GM18873 (cell line): ENCODE data around the gene FCGR2B.
"Not testable (repeated sequence)": the region's sequence is repeated elsewhere in the genome, so short reads cannot be mapped to it uniquely, and the experiment has no call there.

Experiments used
- ATAC-seq: cut with Tn5 transposase; IDR thresholded peaks from one replicate; pipeline ENCODE4 v1.9.1; 2021; ENCODE audit warnings: mild to moderate bottlenecking, moderate library complexity, moderate number of reproducible peaks; ENCODE audit not compliant: unreplicated experiment, low FRiP score

The FCGR2B gene

DNA sequence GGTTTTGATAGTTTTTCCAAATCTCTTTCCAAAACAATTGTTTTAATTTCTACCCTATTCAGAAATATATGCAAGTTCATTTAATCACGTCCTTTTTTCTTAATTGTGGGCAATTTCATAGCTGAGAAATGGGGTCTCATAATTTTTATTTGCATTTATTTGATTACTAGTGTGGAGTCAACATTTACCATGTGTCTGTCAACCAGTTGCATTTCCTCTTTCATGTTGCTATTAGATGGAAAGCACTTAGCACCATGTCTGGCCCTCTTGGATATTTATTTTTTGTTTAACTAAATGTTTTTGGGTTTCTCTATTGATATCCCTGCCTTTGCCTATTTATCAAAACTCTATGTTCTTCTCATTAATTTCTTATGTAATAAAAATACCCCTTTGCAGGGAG is 18.1 kb upstream of the FCGR2B start:
- ATAC-seq: not testable (repeated sequence)

DNA sequence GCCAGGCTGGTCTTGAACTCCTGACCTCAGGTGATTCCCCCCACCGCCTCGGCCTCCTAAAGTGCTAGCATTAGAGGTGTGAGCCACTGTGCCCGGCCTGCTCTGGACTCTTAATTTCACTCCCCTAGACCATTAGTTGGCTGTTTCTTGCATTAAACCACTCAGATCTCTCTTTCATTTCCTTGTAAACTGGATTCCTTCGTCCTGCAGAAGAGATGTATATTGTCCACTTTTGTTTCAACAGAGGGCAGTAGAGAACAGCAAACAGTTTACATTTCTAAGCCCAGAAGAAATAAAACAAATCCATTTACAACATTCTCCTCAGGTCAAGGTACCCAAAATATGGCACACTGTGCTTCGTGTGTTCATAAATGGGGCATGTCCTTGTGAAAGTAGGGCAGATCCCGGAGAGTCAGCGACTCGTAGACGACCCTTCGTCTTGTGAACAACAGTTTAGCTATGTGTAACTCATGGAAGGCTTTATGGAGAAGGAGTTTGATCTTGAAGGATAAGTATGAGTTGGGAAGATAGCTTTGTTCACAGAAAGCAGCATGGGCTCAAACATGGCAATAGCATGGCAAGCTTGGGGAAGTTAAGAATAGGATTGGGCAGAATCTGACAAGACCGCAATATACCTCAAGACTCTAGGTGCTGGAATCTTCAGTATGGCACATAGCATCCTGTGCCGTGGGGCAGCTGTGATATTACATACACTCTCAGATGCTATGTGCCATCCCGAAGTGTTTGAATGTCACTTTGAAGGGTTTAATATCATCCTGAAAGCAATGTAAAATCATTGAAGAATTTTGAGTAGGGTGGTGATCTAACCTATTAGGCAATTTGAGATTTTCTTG is 15.2 kb upstream of the FCGR2B start:
- ATAC-seq: not testable (repeated sequence)

DNA sequence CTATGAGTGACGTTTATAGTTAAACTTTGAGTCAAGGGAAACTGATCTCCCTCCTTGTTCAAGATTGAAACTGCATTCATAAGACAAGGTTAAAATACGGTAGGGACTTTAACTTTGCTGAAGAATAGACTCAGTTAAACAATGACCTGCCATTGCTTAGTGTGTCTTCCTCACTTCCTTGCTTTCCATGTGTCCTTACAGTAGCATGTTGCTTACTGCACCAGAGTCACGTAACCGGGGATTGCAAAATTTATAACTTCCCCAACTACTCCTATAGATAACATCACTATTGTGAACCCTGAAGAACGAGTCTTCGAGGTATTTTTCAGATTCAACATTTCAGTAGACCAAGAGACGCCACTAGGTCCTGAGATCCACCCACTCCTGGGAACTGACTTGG is 9.4 kb upstream of the FCGR2B start:
- ATAC-seq: not testable (repeated sequence)

- not testable (repeated sequence) for ATAC-seq
Measured at GRCh38 chr1:161653971-161654370, 9.0 kb upstream of the FCGR2B start.

DNA sequence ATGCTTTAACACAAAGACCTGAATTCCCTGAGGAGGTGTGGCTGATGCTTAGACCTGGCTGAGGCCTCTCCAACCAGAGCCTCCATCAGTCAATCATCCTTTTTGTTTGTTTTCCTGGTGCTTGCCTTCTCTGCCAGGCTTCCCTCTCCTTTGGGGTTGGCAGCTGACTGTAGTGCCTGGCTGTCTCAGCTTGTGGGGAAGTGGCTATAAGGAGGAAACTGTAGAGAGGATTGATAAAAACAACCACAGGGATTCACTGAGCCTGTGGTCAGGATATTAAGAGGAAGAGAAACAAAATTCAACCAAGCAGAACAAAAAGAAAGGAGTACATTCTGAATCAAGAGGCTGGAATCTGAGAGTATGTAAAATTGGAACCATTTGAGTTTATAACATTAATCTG is 4.4 kb upstream of the FCGR2B start:
- ATAC-seq: not testable (repeated sequence)

- ATAC-seq: not testable (repeated sequence)
Measured at GRCh38 chr1:161661660-161662311, 1.2 kb upstream of the FCGR2B start.

- ATAC-seq: not testable (repeated sequence)
Measured at GRCh38 chr1:161663569-161663968, 626 bp downstream of the FCGR2B start.

GRCh38 chr1:161664689-161665088 is 1.7 kb downstream of the FCGR2B start:
- ATAC-seq: not testable (repeated sequence)

DNA sequence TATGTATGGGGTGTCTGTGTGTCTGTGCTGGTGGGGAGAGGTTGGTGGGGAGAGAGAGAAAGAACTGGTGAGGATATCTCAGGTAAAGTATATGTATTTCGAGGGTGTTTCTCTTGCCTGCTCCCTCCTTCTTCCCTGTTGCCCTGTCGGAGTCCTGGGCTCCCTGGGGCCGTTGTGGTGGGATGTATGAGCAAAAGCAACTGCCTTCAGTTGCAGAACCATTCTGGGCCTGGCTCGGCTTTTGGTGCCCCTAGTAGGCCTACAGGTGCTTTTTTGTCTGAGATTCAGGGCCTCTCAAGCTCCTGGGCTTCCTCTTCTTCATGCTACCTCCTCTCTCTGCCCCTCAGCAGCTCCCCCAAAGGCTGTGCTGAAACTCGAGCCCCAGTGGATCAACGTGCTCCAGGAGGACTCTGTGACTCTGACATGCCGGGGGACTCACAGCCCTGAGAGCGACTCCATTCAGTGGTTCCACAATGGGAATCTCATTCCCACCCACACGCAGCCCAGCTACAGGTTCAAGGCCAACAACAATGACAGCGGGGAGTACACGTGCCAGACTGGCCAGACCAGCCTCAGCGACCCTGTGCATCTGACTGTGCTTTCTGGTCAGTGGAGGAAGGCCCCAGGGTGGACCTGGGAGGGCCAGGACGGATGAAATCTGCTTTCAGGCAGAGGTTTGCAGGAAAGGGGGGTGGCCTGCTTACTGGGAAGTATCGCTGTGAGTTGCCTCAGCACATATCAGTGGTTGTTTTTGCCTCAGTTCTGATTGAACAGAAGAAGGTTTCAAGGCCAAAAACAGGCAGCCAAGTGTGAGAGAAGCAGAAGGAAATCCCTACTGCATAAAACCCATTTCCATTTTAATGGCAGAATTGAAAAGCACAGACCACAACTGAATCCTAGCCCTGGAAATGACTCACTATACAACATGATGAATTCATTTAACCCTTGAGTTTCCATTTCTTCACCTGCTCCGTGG is 8.4 kb downstream of the FCGR2B start:
- ATAC-seq: not testable (repeated sequence)

DNA sequence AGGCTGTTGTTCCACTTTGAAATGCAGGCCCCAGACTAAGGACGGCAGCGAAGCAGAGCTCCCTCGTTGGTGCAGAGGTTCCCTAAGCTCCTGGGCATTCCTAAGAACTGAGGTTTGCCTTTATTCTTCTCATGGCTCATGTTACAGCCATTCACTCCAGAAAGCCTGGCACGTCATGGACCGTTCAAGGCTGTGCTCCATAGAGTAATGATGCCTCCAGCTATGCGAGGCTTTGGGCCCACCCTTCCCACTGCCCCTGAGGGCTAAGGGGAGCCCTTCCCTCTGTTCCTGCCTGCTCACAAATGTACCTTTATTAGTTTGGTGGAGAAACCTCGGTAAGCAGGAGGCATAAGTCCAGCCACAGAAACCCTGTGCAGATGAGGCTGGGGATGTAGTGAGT is 10.5 kb downstream of the FCGR2B start:
- not testable (repeated sequence) for ATAC-seq

- ATAC-seq: not testable (repeated sequence)
Measured at GRCh38 chr1:161674447-161674846, 11.5 kb downstream of the FCGR2B start.

- ATAC-seq: not testable (repeated sequence)
Measured at GRCh38 chr1:161674908-161675307, 12.0 kb downstream of the FCGR2B start.

- ATAC-seq: no peak
Measured at GRCh38 chr1:161676441-161676840, 13.5 kb downstream of the FCGR2B start.

DNA sequence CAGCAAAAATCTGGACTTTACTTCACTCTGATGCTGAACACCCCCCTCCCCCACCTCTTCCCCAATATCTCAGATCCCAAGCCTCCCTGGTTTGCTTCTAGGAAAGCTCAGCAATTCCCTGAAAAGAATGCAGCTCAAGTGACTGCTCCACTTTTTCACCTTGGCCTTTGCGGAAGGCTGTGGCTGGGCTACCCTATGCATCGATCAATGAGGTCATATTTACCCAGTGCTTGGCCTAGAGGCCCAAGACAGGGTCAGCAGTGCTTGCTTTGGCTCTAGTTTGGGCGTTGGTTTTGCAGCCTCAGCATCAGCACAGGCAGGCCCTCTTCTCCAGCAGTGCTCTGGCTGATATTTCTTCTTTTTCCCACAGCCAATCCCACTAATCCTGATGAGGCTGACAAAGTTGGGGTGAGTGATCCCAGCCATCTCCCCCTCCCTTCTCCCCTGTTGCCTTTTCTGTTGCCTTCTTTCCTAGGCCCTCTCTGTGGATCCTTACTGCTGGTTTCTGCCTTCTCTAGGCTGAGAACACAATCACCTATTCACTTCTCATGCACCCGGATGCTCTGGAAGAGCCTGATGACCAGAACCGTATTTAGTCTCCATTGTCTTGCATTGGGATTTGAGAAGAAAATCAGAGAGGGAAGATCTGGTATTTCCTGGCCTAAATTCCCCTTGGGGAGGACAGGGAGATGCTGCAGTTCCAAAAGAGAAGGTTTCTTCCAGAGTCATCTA is 14.2 kb downstream of the FCGR2B start:
- ATAC-seq: no peak

- ATAC-seq: no peak
Measured at GRCh38 chr1:161678500-161678899, 15.6 kb downstream of the FCGR2B start.

DNA sequence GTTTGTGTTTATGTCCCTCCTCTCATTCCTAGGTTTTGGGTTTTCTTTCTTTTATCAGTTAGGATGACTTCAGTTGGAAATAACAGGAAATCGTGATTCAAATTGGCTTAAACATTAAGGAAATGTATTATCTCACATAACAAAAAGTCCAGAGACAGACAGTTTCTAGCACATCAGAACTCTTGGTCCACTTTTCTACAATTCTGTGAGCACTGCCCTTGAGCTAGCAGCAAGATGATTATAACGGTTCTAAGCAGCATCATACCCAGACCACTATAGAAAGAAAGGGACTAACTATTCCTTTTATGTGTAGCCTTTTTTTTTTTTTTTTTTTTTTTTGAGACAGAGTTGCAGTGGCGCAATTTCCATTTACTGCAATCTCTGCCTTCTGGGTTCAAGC is 18.9 kb downstream of the FCGR2B start:
- ATAC-seq: no peak

DNA sequence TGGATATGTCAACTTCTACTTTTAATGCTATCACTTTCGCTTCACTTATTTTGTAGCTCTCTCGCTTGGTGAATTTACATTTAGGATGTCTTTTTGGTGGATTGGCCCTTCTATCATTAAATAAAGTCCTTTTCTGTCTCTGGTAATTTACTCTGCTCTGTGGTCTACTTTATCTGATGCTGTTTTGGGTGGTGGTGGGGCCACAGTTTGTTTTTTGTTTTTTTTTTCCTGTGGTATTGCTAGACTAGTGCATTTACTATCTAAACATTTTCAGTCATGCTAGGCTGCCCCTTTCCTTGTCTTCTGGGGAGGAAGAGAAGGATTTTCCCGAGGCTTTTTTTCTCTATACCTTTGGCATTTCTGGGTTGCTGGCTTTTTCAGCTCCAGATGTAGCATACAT is 26.0 kb downstream of the FCGR2B start:
- no peak for ATAC-seq

GRCh38 chr1:161691846-161692245 is 28.9 kb downstream of the FCGR2B start:
- ATAC-seq: no peak

DNA sequence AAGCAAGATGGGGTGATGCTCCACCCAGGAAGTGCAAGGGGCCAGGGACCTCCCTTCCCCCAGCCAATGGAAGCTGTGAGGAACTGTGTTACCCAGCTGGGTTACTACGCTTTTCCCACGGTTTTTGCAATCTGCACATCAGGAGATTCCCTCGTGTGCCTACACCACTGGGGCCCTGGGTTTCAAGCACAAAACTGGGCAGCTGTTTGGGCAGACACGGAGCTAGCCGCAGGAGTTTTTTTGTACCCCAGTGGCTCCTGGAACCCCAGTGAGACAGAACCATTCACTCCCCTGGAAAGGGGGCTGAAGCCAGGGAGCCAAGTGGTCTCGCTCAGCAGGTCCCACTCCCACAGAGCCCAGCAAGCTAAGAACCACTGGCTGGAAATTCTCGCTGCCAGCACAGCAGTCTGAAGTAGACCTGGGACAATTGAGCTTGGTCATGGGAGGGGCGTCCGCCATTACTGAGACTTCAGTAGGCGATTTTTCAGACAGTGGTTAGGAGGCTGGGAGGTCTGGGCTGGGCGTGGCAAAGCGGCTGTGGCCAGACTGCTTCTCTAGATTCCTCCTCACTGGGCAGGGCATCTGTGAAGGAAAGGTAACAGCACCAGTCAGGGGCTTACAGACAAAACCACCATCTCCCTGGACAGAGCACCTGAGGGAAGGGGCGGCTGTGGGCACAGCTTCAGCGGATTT is 30.2 kb downstream of the FCGR2B start:
- ATAC-seq: not testable (repeated sequence)
